ENCODE data around the gene ADCYAP1. TPM values are rescaled to one million over a fixed set of nuclear protein-coding genes. Genes with fewer than 3 reads are reported as not detected.

The ADCYAP1 gene
- total RNA-seq, 6 donors from 2014 or later: 0.20 to 0.44 (median 0.30) TPM; not detected in 3

DNA sequence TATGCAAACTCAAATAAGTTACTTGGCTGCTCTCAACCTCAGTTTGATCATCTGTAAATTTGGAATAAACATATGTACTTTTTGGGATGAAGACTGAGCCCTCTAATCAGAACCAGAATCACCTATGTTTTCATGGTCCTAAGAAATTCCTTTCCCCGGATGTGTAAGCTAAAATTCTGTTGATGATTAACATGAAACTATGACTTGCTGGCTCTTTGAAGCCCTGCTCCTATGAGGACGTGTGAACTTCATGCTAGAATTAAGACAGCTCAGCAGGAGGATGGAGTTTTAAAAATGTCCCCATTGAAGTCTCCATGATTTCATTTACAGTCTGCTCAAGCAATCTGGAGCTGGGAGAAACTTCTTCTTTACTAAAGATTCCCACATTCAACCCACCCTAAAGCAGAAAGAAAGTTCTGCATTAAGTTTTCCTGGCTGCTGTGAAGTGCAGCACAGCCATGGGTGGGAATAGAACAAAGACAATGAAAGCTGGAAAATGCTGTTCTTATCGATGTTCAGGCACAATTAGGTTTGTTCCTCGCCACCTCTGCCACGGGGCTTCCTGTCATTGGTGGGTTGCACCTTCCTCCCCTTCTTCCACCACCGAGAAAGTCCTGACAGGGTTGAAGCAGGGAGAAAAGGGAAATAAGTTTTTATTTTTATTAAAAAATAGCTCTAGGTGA is 50.9 kb downstream of the ADCYAP1 start:
- 49 to 58% methylated on average over 6 of the region's 6 CpGs for WGBS, 2 donors
- Histone ChIP-seq H3K27me3 (no peaks in the 10 kb centered on the region), H3K4me3 (no peak overlapping the region), H3K27ac (no peak overlapping the region), H3K9me3 (no peaks in the 10 kb centered on the region), H3K4me1 (no peaks in the 10 kb centered on the region), H3K36me3 (no peaks in the 10 kb centered on the region)
- DNase-seq (no peak), ATAC-seq (ENCODE audit: low FRiP score in 2 of 2) (no peak)
- TF ChIP-seq CTCF (IDR thresholded peaks at IDR 0.05) (no peak), POLR2A (IDR thresholded peaks at IDR 0.05) (no peak), EP300 (IDR thresholded peaks at IDR 0.05) (no peak), POLR2AphosphoS5 (IDR thresholded peaks at IDR 0.05) (no peak)

GRCh38 chr18:957829-958228 is 53.2 kb downstream of the ADCYAP1 start:
- no peak overlapping the region for H3K27ac ChIP-seq
- H3K27me3 ChIP-seq: no peaks in the 10 kb centered on the region
- 65 to 73% methylated on average over 5 of the region's 5 CpGs for WGBS, 2 donors
- no peak for DNase-seq
- no peak for ATAC-seq (ENCODE audit: low FRiP score in 2 of 2)
- H3K4me1 ChIP-seq: peaks cover 0 to 8% (median 0%) of the 10 kb centered on the region in 4 donors
- H3K9me3 ChIP-seq: no peaks in the 10 kb centered on the region
- TF ChIP-seq POLR2AphosphoS5 (IDR thresholded peaks at IDR 0.05) (no peak), POLR2A (IDR thresholded peaks at IDR 0.05) (no peak), CTCF (IDR thresholded peaks at IDR 0.05) (no peak), EP300 (IDR thresholded peaks at IDR 0.05) (no peak)
- no peaks in the 10 kb centered on the region for H3K36me3 ChIP-seq
- no peak overlapping the region for H3K4me3 ChIP-seq

DNA sequence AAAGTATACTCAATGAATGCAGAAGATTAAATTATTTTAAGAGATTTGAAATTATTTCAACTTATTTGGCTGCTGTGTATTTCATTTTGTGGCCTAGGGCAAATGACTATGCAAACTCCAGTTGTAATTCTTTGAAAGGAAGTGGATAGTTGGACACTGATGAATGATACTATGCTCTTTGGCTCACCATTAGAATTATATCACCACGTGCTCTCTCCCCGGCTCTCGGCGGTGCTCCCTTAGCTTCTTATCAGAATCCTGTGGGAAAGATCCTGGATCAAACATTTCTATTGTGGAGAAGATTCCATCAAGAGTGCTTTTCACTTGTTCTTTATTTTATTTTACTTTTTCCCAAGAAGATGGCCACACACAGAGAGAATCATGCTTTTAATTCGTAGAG is 55.2 kb downstream of the ADCYAP1 start:
- Histone ChIP-seq H3K9me3 (no peaks in the 10 kb centered on the region), H3K4me3 (no peak overlapping the region), H3K27ac (no peak overlapping the region), H3K27me3 (no peaks in the 10 kb centered on the region), H3K36me3 (no peaks in the 10 kb centered on the region), H3K4me1 (peaks cover 0 to 8% (median 0%) of the 10 kb centered on the region in 4 donors)
- ATAC-seq (ENCODE audit: low FRiP score in 2 of 2) (no peak), DNase-seq (no peak)
- TF ChIP-seq EP300 (IDR thresholded peaks at IDR 0.05): no peak
- TF ChIP-seq POLR2AphosphoS5 (IDR thresholded peaks at IDR 0.05): no peak
- TF ChIP-seq CTCF (IDR thresholded peaks at IDR 0.05): no peak
- no peak for TF ChIP-seq POLR2A (IDR thresholded peaks at IDR 0.05)
- 46 to 65% methylated on average over 5 of the region's 5 CpGs for WGBS, 2 donors

Other genes with a start within 250 kb of the ADCYAP1 start
- gene TYMS, start 247.2 kb upstream of the ADCYAP1 start, total RNA-seq: 10 to 100 TPM in 2 of 6 donors, 1 to 10 TPM in 3, not detected in 1; 5.2 to 16.3 (median 7.6) TPM
- gene ENOSF1, start 192.2 kb upstream of the ADCYAP1 start, total RNA-seq: 100 to 1,000 TPM in 3 of 6 donors, 10 to 100 TPM in 3; 66.9 to 296 (median 105) TPM
- 100 to 1,000 TPM in 2 of 6 donors, 10 to 100 TPM in 4; 24.1 to 118 (median 55.0) TPM for gene YES1, start 92.6 kb upstream of the ADCYAP1 start, total RNA-seq

All from upper lobe of left lung (tissue), 6 donors.